ENCODE measurements around the gene ABCB11.

DNA sequence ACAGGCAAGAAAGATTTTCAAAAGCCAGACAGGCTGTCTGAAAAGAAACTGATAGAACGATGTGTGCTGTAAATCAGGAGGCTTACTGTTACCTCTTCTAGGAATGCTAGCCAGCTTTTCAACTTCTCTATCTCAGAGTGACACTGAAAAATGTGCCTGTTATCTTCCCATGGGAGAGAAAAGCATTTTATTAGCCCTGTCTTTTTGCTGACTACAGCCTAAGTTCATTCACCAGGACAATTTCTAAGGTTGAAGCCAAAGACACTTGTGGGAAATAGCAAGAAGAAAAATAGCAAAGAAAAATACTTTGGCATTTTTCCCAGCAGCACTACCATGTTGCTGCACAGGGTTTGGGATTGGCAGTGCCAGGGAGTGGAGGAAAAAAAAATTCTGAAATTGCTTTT is 34.0 kb downstream of the ABCB11 start:
- TF ChIP-seq, protein P1, sequence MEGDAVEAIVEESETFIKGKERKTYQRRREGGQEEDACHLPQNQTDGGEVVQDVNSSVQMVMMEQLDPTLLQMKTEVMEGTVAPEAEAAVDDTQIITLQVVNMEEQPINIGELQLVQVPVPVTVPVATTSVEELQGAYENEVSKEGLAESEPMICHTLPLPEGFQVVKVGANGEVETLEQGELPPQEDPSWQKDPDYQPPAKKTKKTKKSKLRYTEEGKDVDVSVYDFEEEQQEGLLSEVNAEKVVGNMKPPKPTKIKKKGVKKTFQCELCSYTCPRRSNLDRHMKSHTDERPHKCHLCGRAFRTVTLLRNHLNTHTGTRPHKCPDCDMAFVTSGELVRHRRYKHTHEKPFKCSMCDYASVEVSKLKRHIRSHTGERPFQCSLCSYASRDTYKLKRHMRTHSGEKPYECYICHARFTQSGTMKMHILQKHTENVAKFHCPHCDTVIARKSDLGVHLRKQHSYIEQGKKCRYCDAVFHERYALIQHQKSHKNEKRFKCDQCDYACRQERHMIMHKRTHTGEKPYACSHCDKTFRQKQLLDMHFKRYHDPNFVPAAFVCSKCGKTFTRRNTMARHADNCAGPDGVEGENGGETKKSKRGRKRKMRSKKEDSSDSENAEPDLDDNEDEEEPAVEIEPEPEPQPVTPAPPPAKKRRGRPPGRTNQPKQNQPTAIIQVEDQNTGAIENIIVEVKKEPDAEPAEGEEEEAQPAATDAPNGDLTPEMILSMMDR (IDR thresholded peaks at IDR 0.05; ENCODE audit: low read depth, low read length): no peak
- no peak for TF ChIP-seq EZH2phosphoT487 (IDR thresholded peaks at IDR 0.05; ENCODE audit: low read depth)

Measured in OCI-LY3 (cell line).